ENCODE results near the gene UBA3.
A peak's percentile ranks its signal among the peaks of the same experiment; 100 is the strongest.

Gene UBA3

GRCh38 chr3:69097407-69098086, 17.4 kb upstream of the UBA3 start:
- no peak for DNase-seq

- no peak for DNase-seq
Observed at GRCh38 chr3:69096299-69096698, 16.1 kb upstream of the UBA3 start.

GRCh38 chr3:69095636-69096035, 15.5 kb upstream of the UBA3 start:
- DNase-seq: no peak

- DNase-seq: peak; percentile 75
Observed at GRCh38 chr3:69094467-69095205, 14.5 kb upstream of the UBA3 start.

- peak; percentile 63 for DNase-seq
Observed at GRCh38 chr3:69092030-69092516, 11.9 kb upstream of the UBA3 start.

- DNase-seq: no peak
Observed at GRCh38 chr3:69091389-69092029, 11.3 kb upstream of the UBA3 start.

GRCh38 chr3:69090021-69090420, 9.9 kb upstream of the UBA3 start:
- no peak for DNase-seq

GRCh38 chr3:69088063-69088462, 7.9 kb upstream of the UBA3 start:
- no peak for DNase-seq

- no peak for DNase-seq
Observed at GRCh38 chr3:69087030-69087791, 7.0 kb upstream of the UBA3 start.

GRCh38 chr3:69085833-69086722, 5.9 kb upstream of the UBA3 start:
- peak; percentile 59 for DNase-seq

GRCh38 chr3:69085168-69085832, 5.1 kb upstream of the UBA3 start:
- DNase-seq: no peak

- DNase-seq: peak; percentile 92
Observed at GRCh38 chr3:69084326-69085167, 4.4 kb upstream of the UBA3 start, which contains the start of gene ARL6IP5. TSS of gene ARL6IP5 (plus strand) at chr3:69084937. CDS start at chr3:69085048, 111 bp downstream.

GRCh38 chr3:69082805-69083204, 2.6 kb upstream of the UBA3 start:
- DNase-seq: peak; percentile 68

GRCh38 chr3:69082361-69082760, 2.2 kb upstream of the UBA3 start:
- DNase-seq: no peak

- DNase-seq: peak; percentile 36
Observed at GRCh38 chr3:69081583-69082262, 1.6 kb upstream of the UBA3 start.

GRCh38 chr3:69079269-69080159, 651 bp downstream of the UBA3 start:
- DNase-seq: no peak

- no peak for DNase-seq
Observed at GRCh38 chr3:69072928-69073327, 7.2 kb downstream of the UBA3 start.

- no peak for DNase-seq
Observed at GRCh38 chr3:69066121-69066520, 14.0 kb downstream of the UBA3 start.

All from GDM1 (cell line).